ENCODE results near the gene KRIT1. TPM values are rescaled to one million over a fixed set of nuclear protein-coding genes. Genes with fewer than 3 reads are reported as not detected.

Gene KRIT1
- total RNA-seq, 4 donors from 2014 or later = 57.9 to 80.5 (median 62.0) TPM

DNA sequence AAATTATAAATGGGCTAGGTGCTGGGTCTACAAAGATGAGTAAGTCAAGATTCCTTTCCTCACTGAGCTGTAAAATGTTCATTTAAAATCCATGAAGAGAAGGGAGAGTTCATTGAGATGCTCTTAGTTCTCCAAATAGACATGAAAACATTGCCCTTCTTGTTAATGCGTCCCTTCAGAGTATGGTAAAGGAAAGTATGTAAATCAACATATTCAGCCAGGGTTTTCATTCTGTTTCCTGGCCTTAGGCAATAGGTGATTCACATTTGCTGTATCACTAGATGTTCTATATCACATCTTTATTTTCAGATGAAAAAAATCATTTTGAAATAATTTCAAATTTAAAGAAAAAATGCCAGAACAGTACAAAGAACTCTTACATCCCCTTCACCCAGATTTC, 5.5 kb upstream of the KRIT1 start:
- ATAC-seq (ENCODE audit: low FRiP score) (no peak), DNase-seq (ENCODE audit: low spot score) (no peak)

DNA sequence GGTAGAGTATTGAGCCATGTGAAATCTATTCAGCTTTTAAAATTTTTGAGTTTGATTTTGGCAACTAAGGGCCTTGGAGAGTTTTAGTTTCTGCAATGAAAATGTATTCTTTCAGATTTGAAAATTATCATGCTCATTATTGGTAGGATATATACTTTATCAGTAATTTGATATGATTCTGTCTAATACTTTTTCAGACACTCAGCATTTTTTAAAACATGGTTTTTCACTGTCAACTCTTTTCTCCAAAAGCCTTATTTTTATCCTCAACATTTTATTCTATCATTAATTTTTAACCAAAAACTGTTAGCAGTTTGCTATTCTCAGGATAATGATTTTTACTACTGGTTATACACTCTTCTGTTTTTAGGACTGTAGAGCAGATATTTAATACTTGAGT, 4.9 kb upstream of the KRIT1 start:
- ATAC-seq (ENCODE audit: low FRiP score) (no peak), DNase-seq (ENCODE audit: low spot score) (no peak)
- TF ChIP-seq, protein P1, sequence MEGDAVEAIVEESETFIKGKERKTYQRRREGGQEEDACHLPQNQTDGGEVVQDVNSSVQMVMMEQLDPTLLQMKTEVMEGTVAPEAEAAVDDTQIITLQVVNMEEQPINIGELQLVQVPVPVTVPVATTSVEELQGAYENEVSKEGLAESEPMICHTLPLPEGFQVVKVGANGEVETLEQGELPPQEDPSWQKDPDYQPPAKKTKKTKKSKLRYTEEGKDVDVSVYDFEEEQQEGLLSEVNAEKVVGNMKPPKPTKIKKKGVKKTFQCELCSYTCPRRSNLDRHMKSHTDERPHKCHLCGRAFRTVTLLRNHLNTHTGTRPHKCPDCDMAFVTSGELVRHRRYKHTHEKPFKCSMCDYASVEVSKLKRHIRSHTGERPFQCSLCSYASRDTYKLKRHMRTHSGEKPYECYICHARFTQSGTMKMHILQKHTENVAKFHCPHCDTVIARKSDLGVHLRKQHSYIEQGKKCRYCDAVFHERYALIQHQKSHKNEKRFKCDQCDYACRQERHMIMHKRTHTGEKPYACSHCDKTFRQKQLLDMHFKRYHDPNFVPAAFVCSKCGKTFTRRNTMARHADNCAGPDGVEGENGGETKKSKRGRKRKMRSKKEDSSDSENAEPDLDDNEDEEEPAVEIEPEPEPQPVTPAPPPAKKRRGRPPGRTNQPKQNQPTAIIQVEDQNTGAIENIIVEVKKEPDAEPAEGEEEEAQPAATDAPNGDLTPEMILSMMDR (IDR thresholded peaks at IDR 0.05) = no peak

More for the DNA sequence above, 5.5 kb upstream of the KRIT1 start:
- TF ChIP-seq, protein P1 (IDR thresholded peaks at IDR 0.05) = no peak

DNA sequence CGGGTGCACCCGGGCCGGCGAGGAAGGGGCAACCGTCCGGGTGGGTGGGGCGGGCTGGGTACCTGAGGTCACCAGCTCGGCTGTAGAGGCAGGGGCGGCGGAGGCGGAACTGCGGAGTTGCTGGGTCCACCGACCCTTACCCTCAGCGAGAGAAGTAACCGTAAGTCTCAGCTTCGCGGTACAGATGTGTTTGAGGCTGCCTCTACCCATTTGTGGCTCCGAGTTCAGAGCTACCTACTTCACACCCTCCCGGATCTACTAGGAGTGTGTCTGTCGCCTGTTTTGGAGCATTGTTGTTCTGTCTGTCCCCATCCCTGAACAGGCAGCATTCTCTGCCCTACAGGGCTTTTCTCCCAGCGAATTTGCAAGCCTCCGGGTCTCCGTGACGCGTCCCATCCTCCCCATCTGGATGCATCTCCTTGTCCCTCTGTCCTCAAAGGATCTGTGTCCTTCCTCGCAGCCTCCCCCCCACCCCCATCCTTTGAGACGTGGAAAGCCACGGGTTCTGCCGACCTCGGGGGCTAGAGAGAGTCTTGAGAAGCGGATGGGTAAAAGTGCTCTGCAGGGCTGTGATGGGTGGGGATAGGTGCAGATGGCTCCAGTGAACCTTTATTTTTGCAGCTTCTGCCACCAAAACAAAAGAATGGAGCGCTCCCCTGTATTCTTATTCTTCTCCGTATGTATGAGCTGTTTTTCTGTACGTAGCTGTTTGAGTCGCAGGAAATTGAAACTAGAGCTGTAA, 817 bp upstream of the KRIT1 start:
- TF ChIP-seq, protein P1 (IDR thresholded peaks at IDR 0.05) = no peak
- ATAC-seq (ENCODE audit: low FRiP score) (peak; percentile 34), DNase-seq (ENCODE audit: low spot score) (no peak)

DNA sequence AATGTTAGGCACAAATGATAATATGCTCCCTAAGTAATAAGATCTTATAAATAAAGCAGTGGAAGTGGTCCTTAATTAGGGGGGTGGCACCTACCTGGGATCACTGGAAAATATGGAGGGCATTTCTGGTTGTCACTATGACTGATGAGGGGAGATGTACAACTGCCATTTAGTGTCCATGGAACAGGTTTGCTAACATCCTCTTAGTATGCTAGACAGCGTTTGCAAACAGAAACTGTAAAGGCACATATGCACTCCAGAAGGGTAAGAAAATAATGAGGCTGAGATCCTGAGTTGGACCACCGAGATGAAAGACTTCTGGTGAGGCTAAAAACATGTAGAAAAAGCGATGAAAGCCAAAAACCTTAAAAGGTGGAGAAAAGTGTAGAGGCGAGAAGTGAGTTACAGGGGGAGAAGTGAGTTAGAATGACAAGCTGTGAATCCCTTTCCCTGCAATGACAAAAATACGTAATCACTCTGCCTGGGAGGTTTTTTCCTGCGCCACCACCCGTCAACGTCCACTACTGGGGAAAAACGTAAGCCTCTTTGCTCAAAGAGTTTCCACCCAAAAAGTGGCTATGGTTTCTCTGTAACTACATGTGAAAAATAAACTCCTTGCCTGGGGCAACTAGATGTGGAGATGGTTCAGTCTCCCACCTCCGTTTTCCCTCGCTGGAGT, 767 bp downstream of the KRIT1 start:
- no peak for DNase-seq (ENCODE audit: low spot score)
- ATAC-seq (ENCODE audit: low FRiP score) = no peak
- TF ChIP-seq, protein P1 (IDR thresholded peaks at IDR 0.05) = no peak

DNA sequence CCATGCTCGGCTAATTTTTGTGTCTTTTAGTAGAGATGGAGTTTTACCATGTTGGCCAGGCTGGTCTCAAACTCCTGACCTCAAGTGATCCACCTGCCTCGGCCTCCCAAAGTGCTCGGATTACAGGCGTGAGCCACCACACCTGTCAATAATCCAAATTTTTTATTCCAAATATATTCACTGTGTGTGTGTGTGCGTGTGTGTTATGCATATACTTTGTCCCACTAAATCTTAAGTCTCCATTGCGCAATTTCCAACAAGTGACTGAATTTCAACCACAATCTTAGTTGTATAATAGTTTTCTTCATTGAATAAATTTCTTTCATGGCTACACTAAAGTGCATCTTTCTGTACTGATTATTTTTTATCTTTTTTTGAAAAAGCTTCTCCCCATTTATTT, 2.7 kb downstream of the KRIT1 start:
- TF ChIP-seq, protein P1 (IDR thresholded peaks at IDR 0.05) = no peak
- no peak for DNase-seq (ENCODE audit: low spot score)
- no peak for ATAC-seq (ENCODE audit: low FRiP score)

DNA sequence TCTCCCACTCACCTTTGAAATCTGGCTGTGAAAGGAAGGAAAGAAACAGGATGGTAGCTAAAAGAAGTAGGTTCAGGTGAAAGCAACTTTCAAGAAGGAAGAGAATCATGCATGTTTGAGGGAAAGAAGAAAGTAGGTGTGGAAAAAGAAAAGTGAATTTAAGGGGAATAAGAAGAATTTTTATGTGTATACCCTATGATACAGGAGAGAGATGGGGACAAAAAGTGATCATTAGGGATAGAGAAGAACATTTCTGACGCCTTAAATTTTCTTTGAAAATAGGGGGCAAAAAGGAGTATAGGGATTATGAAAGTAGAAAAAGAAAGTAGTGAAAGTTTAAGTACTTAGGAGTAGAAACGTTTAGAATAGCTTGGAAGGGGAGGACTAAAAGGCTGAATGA, 15.2 kb downstream of the KRIT1 start:
- ATAC-seq (ENCODE audit: low FRiP score) = no peak
- TF ChIP-seq, protein P1 (IDR thresholded peaks at IDR 0.05) = no peak
- DNase-seq (ENCODE audit: low spot score) = no peak

DNA sequence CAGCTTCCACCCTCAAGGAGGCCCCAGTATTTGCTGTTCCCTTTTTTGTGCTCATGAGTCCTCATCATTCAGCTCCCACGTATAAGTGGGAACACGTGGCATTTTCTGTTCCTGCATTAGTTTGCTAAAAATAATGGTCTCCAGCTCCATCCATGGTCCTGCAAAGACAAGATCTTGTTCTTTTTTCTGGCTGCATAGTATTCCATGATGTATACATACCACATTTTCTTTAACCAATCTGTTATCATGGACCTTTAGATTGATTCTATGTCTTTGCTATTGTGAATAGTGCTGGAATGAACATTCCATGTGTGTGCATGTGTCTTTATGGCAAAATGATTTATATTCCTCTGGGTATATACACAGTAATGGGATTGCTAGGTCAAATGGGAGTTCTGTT, 17.0 kb downstream of the KRIT1 start:
- DNase-seq (ENCODE audit: low spot score) = no peak
- ATAC-seq (ENCODE audit: low FRiP score) = no peak
- TF ChIP-seq, protein P1 (IDR thresholded peaks at IDR 0.05) = no peak

Measured in omental fat pad (tissue), 4 donors.